ENCODE results near the gene TNPO1.

DNA sequence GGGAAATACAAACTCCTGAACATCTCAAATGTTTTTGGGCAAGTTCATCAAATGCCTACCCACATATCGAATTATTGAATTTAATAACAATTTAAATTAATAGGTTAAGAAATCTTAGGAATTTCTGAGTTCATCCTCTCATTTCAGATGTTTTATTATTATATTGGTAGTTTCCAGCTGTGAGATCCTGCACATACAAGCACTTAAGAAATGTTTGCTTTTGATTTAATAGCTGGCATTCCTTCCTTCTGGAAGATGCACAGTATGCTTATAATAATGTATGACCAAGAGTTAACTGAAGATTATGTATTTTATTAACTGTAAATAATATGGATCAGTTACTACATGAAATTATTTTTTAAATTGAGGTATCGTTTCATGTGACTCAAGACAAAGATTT is 13.9 kb downstream of the TNPO1 start:
- TF ChIP-seq POLR2AphosphoS5 (IDR thresholded peaks at IDR 0.05) (no peak), EP300 (conservative IDR thresholded peaks at IDR 0.05; ENCODE audit: poor library complexity, severe bottlenecking) (no peak), RAD21 (conservative IDR thresholded peaks at IDR 0.05) (no peak), SMC3 (conservative IDR thresholded peaks at IDR 0.05; ENCODE audit: poor library complexity) (no peak), MXI1 (conservative IDR thresholded peaks at IDR 0.05; ENCODE audit: poor library complexity, severe bottlenecking) (no peak)
- TF ChIP-seq, protein P1, sequence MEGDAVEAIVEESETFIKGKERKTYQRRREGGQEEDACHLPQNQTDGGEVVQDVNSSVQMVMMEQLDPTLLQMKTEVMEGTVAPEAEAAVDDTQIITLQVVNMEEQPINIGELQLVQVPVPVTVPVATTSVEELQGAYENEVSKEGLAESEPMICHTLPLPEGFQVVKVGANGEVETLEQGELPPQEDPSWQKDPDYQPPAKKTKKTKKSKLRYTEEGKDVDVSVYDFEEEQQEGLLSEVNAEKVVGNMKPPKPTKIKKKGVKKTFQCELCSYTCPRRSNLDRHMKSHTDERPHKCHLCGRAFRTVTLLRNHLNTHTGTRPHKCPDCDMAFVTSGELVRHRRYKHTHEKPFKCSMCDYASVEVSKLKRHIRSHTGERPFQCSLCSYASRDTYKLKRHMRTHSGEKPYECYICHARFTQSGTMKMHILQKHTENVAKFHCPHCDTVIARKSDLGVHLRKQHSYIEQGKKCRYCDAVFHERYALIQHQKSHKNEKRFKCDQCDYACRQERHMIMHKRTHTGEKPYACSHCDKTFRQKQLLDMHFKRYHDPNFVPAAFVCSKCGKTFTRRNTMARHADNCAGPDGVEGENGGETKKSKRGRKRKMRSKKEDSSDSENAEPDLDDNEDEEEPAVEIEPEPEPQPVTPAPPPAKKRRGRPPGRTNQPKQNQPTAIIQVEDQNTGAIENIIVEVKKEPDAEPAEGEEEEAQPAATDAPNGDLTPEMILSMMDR (IDR thresholded peaks at IDR 0.05; ENCODE audit: poor library complexity, severe bottlenecking), result no peak
